ENCODE results near the gene ST3GAL4.
"Not testable (repeated sequence)": the region's sequence is repeated elsewhere in the genome, so short reads cannot be mapped to it uniquely, and the experiment has no call there.

The ST3GAL4 gene

GRCh38 chr11:126362879-126363655, 7.6 kb downstream of the ST3GAL4 start:
- DNase-seq (ENCODE audit: low read depth in 1 of 2, low spot score in 1 of 2) = no peak

- no peak for DNase-seq (ENCODE audit: low read depth in 1 of 2, low spot score in 1 of 2)
Observed at GRCh38 chr11:126363706-126364248, 8.3 kb downstream of the ST3GAL4 start.

DNA sequence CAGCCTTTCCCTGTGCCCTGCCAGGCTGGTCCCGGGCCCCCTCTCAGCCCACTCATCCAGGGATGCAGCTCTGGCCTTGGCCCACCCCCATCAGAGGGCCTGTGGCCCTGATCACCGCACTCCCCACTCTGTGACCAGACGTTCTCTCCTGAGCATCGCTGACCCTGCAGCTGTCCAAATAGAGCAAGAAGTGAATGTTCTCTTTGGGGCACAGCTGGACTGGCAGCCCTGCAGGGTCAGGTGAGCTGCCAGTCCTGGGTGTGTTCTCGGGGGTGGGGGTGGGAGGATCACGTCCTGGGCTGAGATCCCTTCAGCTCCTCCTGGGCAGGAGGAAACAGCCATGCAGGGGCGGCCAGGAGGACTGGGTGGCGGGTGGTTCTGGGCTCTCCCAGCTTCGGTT, 9.2 kb downstream of the ST3GAL4 start:
- not testable (repeated sequence) for DNase-seq (ENCODE audit: low read depth in 1 of 2, low spot score in 1 of 2)

DNA sequence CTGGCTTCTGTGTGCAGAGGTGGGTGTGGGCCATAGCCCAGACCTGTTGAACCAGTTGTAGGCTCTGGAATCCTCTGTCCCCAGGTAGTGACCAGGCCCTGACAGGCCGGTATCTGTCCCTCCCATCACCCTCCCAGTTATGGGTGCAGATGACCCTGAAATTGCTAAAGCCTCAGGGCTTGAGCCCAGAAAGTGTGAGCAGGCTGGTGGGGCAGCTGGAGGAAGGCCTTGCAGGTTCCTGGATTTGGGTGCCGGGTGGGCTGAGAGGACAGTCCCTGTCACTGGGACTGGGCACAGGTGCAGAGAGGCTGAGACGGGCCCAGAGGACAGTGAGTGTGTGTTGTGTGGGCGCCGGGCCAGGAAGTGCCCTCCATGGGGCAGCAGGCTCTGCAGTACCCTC, 10.0 kb downstream of the ST3GAL4 start:
- not testable (repeated sequence) for DNase-seq (ENCODE audit: low read depth in 1 of 2, low spot score in 1 of 2)

DNA sequence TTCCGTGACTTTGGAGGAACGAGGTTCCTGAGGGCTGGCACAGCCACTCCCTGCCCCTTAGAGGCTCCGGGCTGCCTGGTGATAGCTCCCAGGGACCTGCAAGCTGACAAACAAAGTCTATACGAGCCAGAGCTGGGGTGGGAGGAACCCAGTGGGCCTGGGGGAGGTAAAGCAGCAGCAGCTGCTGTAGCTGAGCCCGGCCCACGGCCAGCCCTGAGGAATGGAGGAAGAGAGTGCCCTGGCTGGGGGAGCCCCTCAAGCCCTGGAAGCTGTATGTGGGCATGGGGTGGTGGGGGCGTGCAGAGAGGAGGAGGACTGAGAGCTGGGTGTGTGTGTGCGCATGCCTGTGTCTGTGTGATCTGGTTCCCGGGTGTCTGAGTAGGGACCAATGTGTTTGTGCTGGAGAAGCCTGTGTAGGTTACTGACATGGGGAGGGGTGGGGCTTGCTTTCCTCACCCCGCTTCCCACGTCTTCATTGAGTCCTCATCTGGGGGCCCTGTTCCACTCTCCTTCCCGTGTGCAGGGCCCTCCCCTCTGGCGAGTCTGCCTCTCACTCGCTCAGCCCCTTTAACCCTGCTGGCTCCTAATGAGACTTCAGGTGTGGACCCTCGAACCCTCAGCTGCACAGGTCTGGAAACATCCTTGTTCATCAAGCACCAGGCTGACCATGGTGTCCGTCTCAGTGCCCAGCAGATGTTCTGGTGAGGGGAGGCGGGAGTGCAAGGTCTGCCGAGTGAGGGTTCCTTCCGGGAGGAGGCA, 10.8 kb downstream of the ST3GAL4 start:
- no peak for DNase-seq (ENCODE audit: low read depth in 1 of 2, low spot score in 1 of 2)

DNA sequence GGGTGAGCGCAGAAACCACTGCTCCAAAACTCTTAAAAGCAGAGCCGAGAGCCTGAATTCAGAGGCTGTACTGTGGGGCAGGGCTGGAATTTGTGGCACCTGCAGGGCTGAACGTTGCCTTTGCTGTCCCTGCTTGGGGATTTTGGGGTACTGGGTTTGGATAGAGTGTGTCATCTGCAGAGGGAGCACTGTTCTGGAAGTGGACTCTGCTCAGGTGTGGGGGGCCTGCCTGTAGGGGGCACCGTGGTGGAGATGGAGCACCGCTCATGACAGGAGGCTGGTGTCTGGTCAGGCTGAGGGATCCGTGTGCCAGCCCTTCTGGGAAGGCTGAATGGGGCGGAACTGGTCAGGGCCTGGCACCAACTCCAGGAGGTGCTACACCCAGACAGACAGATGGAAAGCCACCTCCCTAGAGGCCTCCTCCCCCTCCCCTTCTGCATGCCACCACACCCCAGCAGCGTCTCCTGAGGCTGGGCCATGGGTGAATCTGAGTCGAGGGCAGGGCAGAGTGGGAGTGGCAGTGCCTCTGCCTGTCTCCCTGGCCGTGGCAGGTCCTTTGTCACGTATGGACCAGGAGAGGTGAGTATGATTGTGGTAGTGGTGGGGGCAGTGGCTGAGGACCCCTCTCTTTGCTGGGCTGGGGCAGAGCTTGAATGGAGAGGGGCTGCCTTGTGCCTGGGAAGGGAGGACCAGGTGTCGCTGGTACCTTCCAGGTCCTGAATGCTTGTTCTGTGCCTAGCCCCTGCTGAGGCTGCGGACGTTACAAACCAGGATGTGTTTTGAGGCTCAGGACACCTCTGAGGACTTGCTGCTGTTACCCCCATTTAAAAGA, 11.6 kb downstream of the ST3GAL4 start:
- DNase-seq (ENCODE audit: low read depth in 1 of 2, low spot score in 1 of 2) = not testable (repeated sequence)

DNA sequence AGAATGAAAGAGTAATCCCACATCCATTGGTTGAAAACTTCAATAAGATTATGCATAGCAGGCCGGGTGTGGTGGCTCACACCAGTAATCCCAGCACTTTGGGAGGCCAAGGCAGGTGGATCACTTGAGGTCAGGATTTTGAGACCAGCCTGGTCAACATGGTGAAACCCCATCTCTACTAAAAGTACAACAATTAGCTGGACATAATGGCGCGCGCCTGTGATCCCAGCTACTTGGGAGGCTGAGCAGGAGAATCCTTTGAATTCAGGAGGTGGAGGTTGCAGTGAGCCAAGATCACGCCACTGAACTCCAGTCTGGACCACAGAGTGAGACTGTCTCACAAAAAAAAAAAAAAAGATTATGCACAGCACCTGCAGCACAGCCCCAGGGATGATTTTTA, 12.3 kb downstream of the ST3GAL4 start:
- DNase-seq (ENCODE audit: low read depth in 1 of 2, low spot score in 1 of 2) = not testable (repeated sequence)

DNA sequence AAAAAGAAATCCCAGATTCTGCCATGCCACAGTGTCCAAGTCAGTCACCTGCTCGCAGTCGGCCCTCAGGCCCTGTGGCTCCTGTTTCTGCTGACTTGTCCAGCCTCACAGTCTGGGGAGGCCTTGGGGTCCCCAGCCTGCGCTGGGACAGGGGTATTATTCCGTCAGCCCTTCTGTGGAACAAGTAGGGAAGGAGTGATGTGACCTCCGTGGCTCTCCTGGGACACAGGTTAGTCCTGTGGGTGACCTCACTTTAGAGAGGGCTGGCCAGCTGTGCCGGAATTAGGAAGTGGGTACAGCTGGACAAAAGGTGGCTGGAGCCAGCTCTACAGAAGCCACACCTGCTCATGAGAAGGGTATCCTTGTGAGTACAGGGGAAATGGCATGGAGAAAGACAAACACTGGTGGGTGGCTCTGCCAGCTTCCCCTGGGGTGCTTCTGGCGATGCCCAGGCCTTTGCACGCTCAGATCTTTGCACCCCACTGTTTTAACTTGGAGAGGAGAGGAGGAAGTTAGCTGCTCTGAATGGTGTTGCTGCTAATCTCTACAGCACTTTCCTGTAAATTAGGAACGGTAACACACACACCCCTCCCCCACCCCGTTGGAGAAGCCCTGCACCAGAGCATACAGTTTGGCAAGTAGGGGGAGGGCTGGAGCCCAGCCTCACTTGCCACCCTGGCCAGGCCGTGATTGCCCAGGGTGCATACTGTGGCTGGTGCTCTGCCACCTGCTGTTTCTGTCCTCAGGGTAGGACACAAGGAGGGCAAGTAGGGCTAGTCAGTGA, 13.0 kb downstream of the ST3GAL4 start:
- not testable (repeated sequence) for DNase-seq (ENCODE audit: low read depth in 1 of 2, low spot score in 1 of 2)

DNA sequence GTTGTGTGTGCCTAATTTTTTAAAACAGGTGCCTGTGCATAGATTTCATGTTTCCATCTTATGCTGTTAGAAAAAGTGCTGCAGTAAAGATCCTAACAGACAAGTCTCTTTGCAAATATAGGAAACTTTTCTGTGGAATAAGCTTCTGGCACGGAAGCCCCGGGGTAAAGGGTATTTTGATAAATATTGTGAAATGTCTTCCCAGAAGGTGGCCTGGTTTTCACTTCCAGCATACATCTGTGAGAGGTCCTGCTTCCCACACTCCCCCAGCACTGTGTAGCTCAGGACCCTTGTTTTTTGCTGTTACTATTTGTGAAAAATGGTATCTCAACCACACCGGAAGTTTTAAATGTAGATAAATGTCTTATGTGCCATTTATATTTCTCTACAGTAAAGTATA, 14.5 kb downstream of the ST3GAL4 start:
- no peak for DNase-seq (ENCODE audit: low read depth in 1 of 2, low spot score in 1 of 2)

GRCh38 chr11:126371595-126371994, 16.1 kb downstream of the ST3GAL4 start:
- DNase-seq (ENCODE audit: low read depth in 1 of 2, low spot score in 1 of 2) = no peak

DNA sequence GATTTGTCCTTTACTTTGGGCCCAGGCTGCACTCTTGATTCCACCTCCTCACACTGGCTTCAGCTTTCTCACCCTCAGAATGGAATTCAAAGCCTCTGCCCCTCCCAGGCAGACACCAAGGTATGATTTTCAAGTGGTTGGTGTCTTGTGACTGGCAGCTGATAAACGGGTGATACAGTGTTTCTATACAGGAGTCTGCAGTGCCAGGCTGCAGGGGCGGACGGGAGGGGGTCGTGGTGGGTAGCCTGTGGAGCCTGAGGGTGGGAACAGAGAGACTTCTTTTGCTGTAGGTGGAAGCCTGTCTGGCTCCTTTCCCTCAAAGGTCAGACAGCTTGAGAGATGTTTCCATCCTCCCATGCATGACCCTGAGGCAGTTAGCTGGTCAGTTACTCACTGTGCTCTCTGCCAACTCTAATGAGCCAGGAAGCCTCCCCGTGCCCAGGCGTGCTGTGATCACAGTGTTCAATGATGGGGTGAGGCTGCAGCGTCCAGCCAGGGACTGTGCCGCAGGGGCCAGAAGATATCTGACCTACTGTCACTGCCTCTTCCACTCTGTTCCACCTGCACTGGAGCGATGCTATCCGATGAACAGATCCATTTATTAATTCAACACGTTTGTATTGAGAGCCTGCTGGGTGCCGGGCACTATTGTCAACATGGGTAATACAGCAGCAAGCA, 18.0 kb downstream of the ST3GAL4 start:
- DNase-seq (ENCODE audit: low read depth in 1 of 2, low spot score in 1 of 2) = not testable (repeated sequence)

GRCh38 chr11:126374562-126375300, 19.2 kb downstream of the ST3GAL4 start:
- not testable (repeated sequence) for DNase-seq (ENCODE audit: low read depth in 1 of 2, low spot score in 1 of 2)

DNA sequence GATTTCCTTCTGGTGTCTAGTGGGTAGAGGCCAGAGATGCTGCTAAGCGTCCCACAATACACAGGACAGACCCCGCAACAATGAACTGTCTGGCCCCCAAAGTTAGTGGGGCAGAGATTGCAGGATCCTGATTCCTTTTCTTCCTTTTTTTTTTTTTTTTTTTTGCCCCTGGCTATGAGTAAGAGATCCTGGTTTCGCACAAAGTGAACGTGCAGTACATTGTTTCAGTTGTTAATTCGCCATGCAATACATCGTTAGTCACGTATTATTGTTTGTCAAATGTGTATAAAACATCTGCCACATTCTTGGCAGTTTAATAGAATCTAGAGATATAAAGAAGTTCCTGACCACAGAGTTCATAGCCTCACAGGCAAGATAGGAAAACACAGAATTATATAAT, 20.2 kb downstream of the ST3GAL4 start:
- DNase-seq (ENCODE audit: low read depth in 1 of 2, low spot score in 1 of 2) = no peak

DNA sequence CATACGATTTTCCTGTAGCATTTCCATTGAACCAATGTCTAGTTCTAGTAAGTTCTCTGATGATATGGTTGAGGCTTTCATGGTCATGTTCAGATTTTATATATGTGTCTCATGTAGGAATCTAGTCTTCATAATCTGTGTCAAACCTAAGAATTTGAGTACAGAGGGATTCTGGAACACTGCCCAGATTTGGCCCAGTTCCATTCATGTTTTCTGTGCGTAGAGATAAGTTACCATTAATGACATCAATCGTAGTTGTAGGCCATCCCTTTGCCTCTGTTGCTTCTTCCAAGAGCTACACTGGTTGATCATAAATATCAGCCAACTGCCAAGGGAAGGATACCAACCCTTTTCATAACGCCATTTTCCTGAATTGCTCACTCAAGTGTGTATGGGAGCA, 23.3 kb downstream of the ST3GAL4 start:
- DNase-seq (ENCODE audit: low read depth in 1 of 2, low spot score in 1 of 2) = no peak

DNA sequence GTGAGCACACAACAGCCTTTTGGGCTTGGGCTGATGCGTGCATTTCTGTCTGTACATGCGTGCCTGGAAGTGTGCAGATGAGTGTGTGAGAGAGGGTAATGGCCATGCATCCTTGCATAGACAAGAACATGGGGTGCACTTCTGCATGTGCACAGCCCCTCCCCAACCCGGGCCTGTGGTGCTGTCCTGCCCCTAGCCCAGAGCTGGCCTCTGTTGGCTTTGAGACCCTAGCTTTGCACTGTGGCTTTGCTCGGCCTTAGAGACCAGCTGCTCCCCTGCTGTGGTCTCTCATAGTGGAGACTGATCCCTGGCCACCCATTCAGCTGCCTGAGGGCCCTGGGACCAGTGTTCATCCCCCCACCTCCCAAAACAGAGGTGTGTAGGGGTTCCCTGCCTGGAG, 25.4 kb downstream of the ST3GAL4 start:
- no peak for DNase-seq (ENCODE audit: low read depth in 1 of 2, low spot score in 1 of 2)

GRCh38 chr11:126381960-126382359, 26.5 kb downstream of the ST3GAL4 start:
- not testable (repeated sequence) for DNase-seq (ENCODE audit: low read depth in 1 of 2, low spot score in 1 of 2)

DNA sequence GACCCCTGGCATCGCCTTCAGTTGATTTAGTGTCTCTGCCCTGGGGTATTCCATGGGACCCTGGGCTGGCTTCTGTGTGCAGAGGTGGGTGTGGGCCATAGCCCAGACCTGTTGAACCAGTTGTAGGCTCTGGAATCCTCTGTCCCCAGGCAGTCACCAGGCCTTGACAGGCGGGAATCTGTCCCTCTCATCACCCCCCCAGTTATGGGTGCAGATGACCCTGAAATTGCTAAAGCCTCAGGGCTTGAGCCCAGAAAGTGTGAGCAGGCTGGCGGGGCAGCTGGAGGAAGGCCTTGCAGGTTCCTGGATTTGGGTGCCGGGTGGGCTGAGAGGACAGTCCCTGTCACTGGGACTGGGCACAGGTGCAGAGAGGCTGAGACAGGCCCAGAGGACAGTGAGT, 27.2 kb downstream of the ST3GAL4 start:
- not testable (repeated sequence) for DNase-seq (ENCODE audit: low read depth in 1 of 2, low spot score in 1 of 2)

DNA sequence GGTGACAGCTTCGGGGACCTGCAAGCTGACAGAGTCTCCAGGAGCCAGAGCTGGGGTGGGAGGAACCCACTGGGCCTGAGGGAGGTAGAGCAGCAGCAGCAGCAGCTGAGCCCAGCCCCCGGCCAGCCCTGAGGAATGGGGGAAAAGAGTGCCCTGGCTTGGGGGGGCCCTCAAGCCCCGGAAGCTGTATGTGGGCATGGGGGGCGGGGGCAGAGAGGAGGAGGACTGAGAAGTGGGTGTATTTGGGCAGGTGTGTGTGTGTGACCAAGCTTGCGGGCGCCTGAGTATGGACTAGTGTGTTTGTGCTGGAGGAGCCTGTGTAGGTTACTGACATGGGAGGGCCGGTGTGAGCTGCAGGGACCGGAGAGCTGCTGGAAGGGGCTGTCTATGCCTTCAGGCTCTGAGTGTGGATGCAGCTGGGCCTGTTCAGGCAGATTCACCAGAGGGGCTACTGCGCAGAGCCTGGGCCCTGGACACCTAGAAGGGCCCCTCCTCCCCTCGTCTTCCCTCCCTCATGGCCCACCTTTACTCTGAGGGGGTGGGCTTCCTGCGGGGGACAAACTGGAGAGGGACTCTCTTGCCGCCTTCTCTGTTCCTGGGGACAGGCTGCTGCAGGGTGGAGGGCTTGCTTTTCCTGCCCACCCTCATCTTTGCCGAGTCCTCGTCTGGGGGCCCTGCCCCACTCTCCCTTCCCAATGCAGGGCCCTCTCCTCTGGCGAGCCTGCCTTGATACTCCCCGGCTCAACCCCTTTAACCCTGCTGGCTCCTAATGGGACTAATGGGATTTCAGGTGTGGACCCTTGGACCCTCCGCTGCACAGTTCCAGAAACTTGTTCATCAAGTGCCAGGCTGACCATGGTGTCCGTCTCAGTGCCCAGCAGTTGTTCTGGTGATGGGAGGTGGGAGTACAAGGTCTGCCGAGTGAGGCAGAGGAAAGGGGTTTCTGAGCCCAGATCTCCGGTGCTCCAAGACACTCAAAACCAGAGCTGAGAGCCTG, 28.2 kb downstream of the ST3GAL4 start:
- DNase-seq (ENCODE audit: low read depth in 1 of 2, low spot score in 1 of 2) = no peak
